Mesenchymal stem cell (in vitro differentiated cells and primary cell): Measurements from ENCODE around the gene CDHR2. TPM values are rescaled to one million over a fixed set of nuclear protein-coding genes. Genes with fewer than 3 reads are reported as not detected.

ENCODE experiments used
- DNase-seq: peaks from one replicate; pipeline ENCODE4 v3.0.0-alpha.2; 2013
- H2AFZ ChIP-seq: one replicate; pipeline ENCODE4 v1.6.1; 2013; ENCODE audit warnings: low read depth, mild to moderate bottlenecking, control low read depth, inconsistent platforms, low read length, moderate library complexity
- H2AK5ac ChIP-seq: 2 replicates; pipeline ENCODE4 v1.6.1; 2013; ENCODE audit warnings: low read length, moderate library complexity, mild to moderate bottlenecking, inconsistent platforms; ENCODE audit not compliant: severe bottlenecking
- H2BK120ac ChIP-seq: one replicate; pipeline ENCODE4 v1.6.1; 2013; ENCODE audit warnings: low read depth, mild to moderate bottlenecking, inconsistent platforms, low read length, moderate library complexity
- H2BK12ac ChIP-seq, 2 experiments: one replicate each; pipeline ENCODE4 v1.6.1; 2013; ENCODE audit warnings: inconsistent platforms in 2 of 2, low read length in 2 of 2, mild to moderate bottlenecking in 2 of 2, moderate library complexity in 2 of 2, control low read depth in 1 of 2
- H2BK15ac ChIP-seq: one replicate; pipeline ENCODE4 v1.6.1; 2013; ENCODE audit warnings: mild to moderate bottlenecking, low read depth, inconsistent platforms; ENCODE audit not compliant: poor library complexity, severe bottlenecking
- H2BK5ac ChIP-seq: 2 replicates; pipeline ENCODE4 v1.6.1; 2013; ENCODE audit warnings: low read depth, mild to moderate bottlenecking, low read length, control low read depth, inconsistent platforms; ENCODE audit not compliant: poor library complexity, severe bottlenecking
- H3K14ac ChIP-seq, 2 experiments: one replicate each; pipeline ENCODE4 v1.6.1; 2013; ENCODE audit warnings: inconsistent platforms in 2 of 2, low read length in 2 of 2, control low read depth in 1 of 2, mild to moderate bottlenecking in 1 of 2, moderate library complexity in 1 of 2
- H3K18ac ChIP-seq, 2 experiments: one replicate each; pipeline ENCODE4 v1.6.1; 2013; ENCODE audit warnings: inconsistent platforms in 2 of 2, low read length in 2 of 2, control low read depth in 1 of 2, low read depth in 1 of 2, mild to moderate bottlenecking in 1 of 2
- H3K23ac ChIP-seq, 2 experiments: one replicate each; pipeline ENCODE4 v1.6.1; 2013; ENCODE audit warnings: inconsistent platforms in 2 of 2, low read length in 2 of 2, mild to moderate bottlenecking in 2 of 2, moderate library complexity in 2 of 2, control low read depth in 1 of 2
- H3K27ac ChIP-seq: 2 replicates; pipeline ENCODE4 v1.5.1; 2013; ENCODE audit warnings: mild to moderate bottlenecking, moderate library complexity, low read length, control low read depth, inconsistent platforms; ENCODE audit not compliant: poor library complexity, severe bottlenecking
- H3K27me3 ChIP-seq, 2 experiments: 2 replicates each; pipeline versions ENCODE4 v1.6.1 to v1.7.0; 2013; ENCODE audit warnings: low read length in 2 of 2, mild to moderate bottlenecking in 2 of 2, moderate library complexity in 2 of 2, control low read depth in 1 of 2, inconsistent platforms in 1 of 2; ENCODE audit not compliant: control insufficient read depth in 1 of 2, insufficient read depth in 1 of 2
- H3K36me3 ChIP-seq, 2 experiments: 2 replicates each; pipeline versions ENCODE4 v1.6.1 to v1.7.0; 2013; ENCODE audit warnings: low read length in 2 of 2, control low read depth in 1 of 2, inconsistent platforms in 1 of 2, low read depth in 1 of 2, mild to moderate bottlenecking in 1 of 2; ENCODE audit not compliant: insufficient read depth in 2 of 2, control insufficient read depth in 1 of 2
- H3K4ac ChIP-seq, 2 experiments: one replicate each; pipeline ENCODE4 v1.6.1; 2013; ENCODE audit warnings: inconsistent platforms in 2 of 2, low read length in 2 of 2, mild to moderate bottlenecking in 2 of 2, moderate library complexity in 2 of 2, control low read depth in 1 of 2, low read depth in 1 of 2
- H3K4me1 ChIP-seq: 2 replicates; pipeline ENCODE4 v1.6.1; 2013; ENCODE audit warnings: low read depth, low read length, control low read depth; ENCODE audit not compliant: control insufficient read depth, insufficient read depth
- H3K4me2 ChIP-seq: 2 replicates; pipeline ENCODE4 v1.6.1; 2013; ENCODE audit warnings: low read length, mild to moderate bottlenecking, inconsistent platforms; ENCODE audit not compliant: poor library complexity, severe bottlenecking
- H3K4me3 ChIP-seq, 2 experiments: 2 replicates each; pipeline versions ENCODE4 v1.5.1 to v1.7.0; 2013; ENCODE audit warnings: low read length in 2 of 2, mild to moderate bottlenecking in 2 of 2, control low read depth in 1 of 2, low read depth in 1 of 2; ENCODE audit not compliant: insufficient read depth in 1 of 2
- H3K79me1 ChIP-seq: replicated peaks from 2 replicates; pipeline ENCODE4 v1.6.1; 2013; ENCODE audit warnings: mild to moderate bottlenecking, control low read depth, low read length, inconsistent platforms; ENCODE audit not compliant: poor library complexity, severe bottlenecking
- H3K9ac ChIP-seq: 2 replicates; pipeline ENCODE4 v1.7.0; 2013; ENCODE audit warnings: mild to moderate bottlenecking, low read length, moderate library complexity
- H3K9me3 ChIP-seq: 2 replicates; pipeline ENCODE4 v1.7.0; 2013; ENCODE audit warnings: mild to moderate bottlenecking, low read length; ENCODE audit not compliant: control insufficient read depth
- H4K8ac ChIP-seq: one replicate; pipeline ENCODE4 v1.6.1; 2013; ENCODE audit warnings: inconsistent platforms, mild to moderate bottlenecking, low read length, moderate library complexity
- H4K91ac ChIP-seq: one replicate; pipeline ENCODE4 v1.6.1; 2013; ENCODE audit warnings: mild to moderate bottlenecking, low read length, inconsistent platforms
- WGBS: methylation state at CpG from one replicate; pipeline ENCODE4 v1.1.7; 2013; ENCODE audit warnings: mixed read lengths; 5-methylcytosine and 5-hydroxymethylcytosine counted together
- small RNA-seq: library from polyadenylated mRNA; stranded (forward); fragments of <200 nt; extraction: miRNeasy Mini kit (QIAGEN cat#:217004); gene quantifications from one replicate; pipeline ENCODE3, GENCODE V24; 2013; ENCODE audit warnings: low read depth

CDHR2 gene

DNA sequence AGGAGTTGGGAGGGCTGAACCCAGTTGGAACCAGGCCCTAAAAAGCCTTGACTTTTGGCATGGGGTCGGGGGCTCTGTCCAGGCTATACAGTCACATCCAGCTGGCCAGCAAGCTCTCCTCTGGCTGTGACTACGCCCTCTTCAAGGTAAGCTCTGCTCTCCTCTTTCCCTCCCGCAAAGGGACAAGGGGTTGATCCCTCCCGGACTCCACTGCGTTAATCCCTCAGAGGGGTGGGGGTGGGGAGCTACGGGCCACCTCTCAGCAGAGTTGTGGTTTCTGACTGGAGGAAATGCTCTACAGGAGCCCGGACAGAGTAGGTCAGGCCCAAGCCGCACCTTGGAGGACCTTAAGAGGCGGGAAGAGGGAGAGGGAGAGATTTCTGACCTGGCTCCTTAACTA is 95.2 kb downstream of the CDHR2 start:
- no peak overlapping the region for H3K4me2 ChIP-seq
- peaks cover 9% of the 10 kb centered on the region for H3K79me1 ChIP-seq
- H3K9me3 ChIP-seq, result no peaks in the 10 kb centered on the region
- no peak overlapping the region for H3K4me3 ChIP-seq
- H3K14ac ChIP-seq, result no peak overlapping the region
- no peak overlapping the region for H3K4ac ChIP-seq
- H3K4me1 ChIP-seq, result peaks cover 23% of the 10 kb centered on the region
- no peak overlapping the region for H3K27ac ChIP-seq
- no peak overlapping the region for H3K23ac ChIP-seq
- H2AK5ac ChIP-seq, result no peak overlapping the region
- no peak for DNase-seq
- no peaks in the 10 kb centered on the region for H3K36me3 ChIP-seq
- no peak overlapping the region for H2BK12ac ChIP-seq
- H2BK15ac ChIP-seq, result no peak overlapping the region
- no peak overlapping the region for H3K9ac ChIP-seq
- 83% methylated on average over 9 of the region's 9 CpGs for whole genome bisulfite sequencing
- no peak overlapping the region for H2AFZ ChIP-seq
- H2BK120ac ChIP-seq, result no peak overlapping the region
- H4K8ac ChIP-seq, result no peak overlapping the region
- H2BK5ac ChIP-seq, result no peak overlapping the region
- no peak overlapping the region for H4K91ac ChIP-seq
- H3K27me3 ChIP-seq, result no peaks in the 10 kb centered on the region
- no peak overlapping the region for H3K18ac ChIP-seq

DNA sequence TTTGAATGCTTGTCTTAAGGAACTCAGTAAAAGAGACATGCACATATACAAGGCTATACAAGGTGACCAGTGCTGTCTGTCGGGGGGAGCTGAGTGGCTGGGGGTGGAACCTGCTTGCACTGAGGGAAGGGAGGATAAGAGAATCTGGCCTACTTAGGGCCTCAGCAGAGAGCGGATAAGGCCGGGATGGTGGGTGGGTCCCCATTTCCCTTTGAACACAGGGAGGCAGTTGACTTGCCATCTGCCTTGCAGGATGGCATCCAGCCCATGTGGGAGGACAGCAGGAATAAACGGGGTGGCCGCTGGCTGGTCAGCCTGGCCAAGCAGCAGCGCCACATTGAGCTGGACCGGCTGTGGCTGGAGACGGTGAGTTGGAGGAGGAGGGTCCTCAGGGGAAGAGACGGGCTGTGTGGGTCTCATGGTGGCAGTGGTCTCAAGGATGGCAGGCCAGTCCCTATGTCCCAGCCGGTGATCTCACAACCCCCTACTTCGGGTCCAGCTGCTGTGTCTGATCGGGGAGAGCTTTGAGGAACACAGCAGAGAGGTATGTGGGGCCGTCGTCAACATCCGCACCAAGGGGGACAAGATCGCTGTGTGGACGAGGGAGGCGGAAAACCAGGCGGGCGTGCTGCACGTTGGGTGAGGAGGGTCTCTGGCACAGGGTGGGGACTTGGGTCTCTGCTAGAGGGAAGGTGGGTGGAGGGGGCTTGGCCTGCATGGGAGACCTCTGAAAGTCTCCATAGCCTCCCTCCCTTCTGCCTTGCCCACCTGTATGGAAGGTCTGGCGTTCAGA is 95.9 kb downstream of the CDHR2 start:
- H3K9me3 ChIP-seq, result no peaks in the 10 kb centered on the region
- no peak overlapping the region for H3K14ac ChIP-seq
- H3K23ac ChIP-seq, result no peak overlapping the region
- H3K4ac ChIP-seq, result no peak overlapping the region
- no peak overlapping the region for H3K27ac ChIP-seq
- H4K8ac ChIP-seq, result no peak overlapping the region
- H3K4me2 ChIP-seq, result no peak overlapping the region
- no peak overlapping the region for H2BK120ac ChIP-seq
- no peak overlapping the region for H3K18ac ChIP-seq
- H3K9ac ChIP-seq, result no peak overlapping the region
- no peak overlapping the region for H3K4me3 ChIP-seq
- no peak overlapping the region for H2BK12ac ChIP-seq
- H3K4me1 ChIP-seq, result peaks cover 26% of the 10 kb centered on the region
- no peak overlapping the region for H2BK5ac ChIP-seq
- 94% methylated on average over 22 of the region's 22 CpGs for WGBS
- H2BK15ac ChIP-seq, result no peak overlapping the region
- peaks cover 0 to 3% of the 10 kb centered on the region in 2 experiments for H3K36me3 ChIP-seq
- H2AFZ ChIP-seq, result no peak overlapping the region
- H2AK5ac ChIP-seq, result no peak overlapping the region
- DNase-seq, result no peak
- no peak overlapping the region for H4K91ac ChIP-seq
- no peaks in the 10 kb centered on the region for H3K27me3 ChIP-seq
- H3K79me1 ChIP-seq, result peaks cover 14% of the 10 kb centered on the region

Small RNAs within 50 kb of the gene (small RNA-seq; reads per million reads assigned to genes)
- gene MIR4281, result not detected
- gene RF00019, result not detected
- not detected for gene RN7SL684P
